PC-9 (cell line): ENCODE results near the gene SOX15. TPM values are rescaled to one million over a fixed set of nuclear protein-coding genes. Genes with fewer than 3 reads are reported as not detected.
A peak's percentile ranks its signal among the peaks of the same experiment; 100 is the strongest.
"Not testable (repeated sequence)": the region's sequence is repeated elsewhere in the genome, so short reads cannot be mapped to it uniquely, and the experiment has no call there.

ENCODE experiments used
- BruUV-seq: library from RNA; stranded (reverse); fragments of 400-500 nt; replicated peaks from 2 replicates; lab custom pipeline; 2021; lab: Mats Ljungman, UMichigan
- CTCF ChIA-PET: fragments of 300-600 bp; sonication (Branson Sonifier 250); formaldehyde crosslinking; loops from one replicate; lab custom pipeline; 2022; ENCODE audit warnings: antibody characterized with exemption; lab: Charles Lee
- POLR2A ChIA-PET: fragments of 300-600 bp; sonication (Branson Sonifier 250); formaldehyde crosslinking; loops from one replicate; lab custom pipeline; 2022; ENCODE audit warnings: antibody characterized with exemption; ENCODE audit not compliant: unreplicated experiment; lab: Charles Lee
- DNase-seq, 2 experiments: peaks; one replicate each; pipeline versions ENCODE4 v3.0.0 to v3.0.0-alpha.2; 2015 to 2022; ENCODE audit warnings: mixed read lengths in 1 of 2
- H2AFZ ChIP-seq: fragments of 200-600 bp; sonication (generic); 2 replicates; pipeline ENCODE4 v1.8.1; 2017; ENCODE audit warnings: antibody characterized with exemption
- H3F3A ChIP-seq: fragments of 200-600 bp; sonication (generic); 2 replicates; pipeline ENCODE4 v1.8.1; 2017; ENCODE audit warnings: antibody characterized with exemption, mild to moderate bottlenecking, low read depth; ENCODE audit not compliant: insufficient read depth
- H3K27ac ChIP-seq: fragments of 200-600 bp; sonication (generic); 2 replicates; pipeline ENCODE4 v1.6.1; 2016; ENCODE audit warnings: mixed run types
- H3K27me3 ChIP-seq: fragments of 200-600 bp; sonication (generic); 2 replicates; pipeline ENCODE4 v1.6.1; 2016; ENCODE audit warnings: low read depth, mixed run types; ENCODE audit not compliant: insufficient read depth
- H3K36me3 ChIP-seq: fragments of 200-600 bp; sonication (generic); 2 replicates; pipeline ENCODE4 v1.6.1; 2016; ENCODE audit warnings: low read depth, mixed run types
- H3K4me1 ChIP-seq: fragments of 200-600 bp; sonication (generic); replicated peaks from 2 replicates; pipeline ENCODE4 v1.6.1; 2016; ENCODE audit warnings: mixed run types; ENCODE audit not compliant: insufficient read depth
- H3K4me2 ChIP-seq: fragments of 200-600 bp; sonication (generic); 2 replicates; pipeline ENCODE4 v1.6.1; 2017; ENCODE audit warnings: mixed run types
- H3K4me3 ChIP-seq: fragments of 200-600 bp; sonication (generic); 2 replicates; pipeline ENCODE4 v1.6.1; 2016; ENCODE audit warnings: mixed run types
- H3K79me2 ChIP-seq: fragments of 200-600 bp; sonication (generic); 2 replicates; pipeline ENCODE4 v1.6.1; 2017; ENCODE audit warnings: low read depth, mixed run types
- H3K9me2 ChIP-seq: fragments of 200-600 bp; sonication (generic); 2 replicates; pipeline ENCODE4 v1.8.1; 2017; ENCODE audit warnings: mild to moderate bottlenecking; ENCODE audit not compliant: insufficient read depth
- H3K9me3 ChIP-seq: fragments of 200-600 bp; sonication (generic); 2 replicates; pipeline ENCODE4 v1.8.1; 2016; ENCODE audit warnings: low read depth; ENCODE audit not compliant: insufficient read depth
- H4K20me1 ChIP-seq: fragments of 200-600 bp; sonication (generic); 2 replicates; pipeline ENCODE4 v1.8.1; 2017; ENCODE audit not compliant: insufficient read depth
- EZH2 ChIP-seq: fragments of 200-600 bp; sonication (generic); IDR thresholded peaks from 2 replicates; pipeline ENCODE4 v1.8.0; 2017; ENCODE audit warnings: antibody characterized with exemption, low read depth
- intact Hi-C: fragments of 100-400 bp; cut with micrococcal nuclease; formaldehyde crosslinking; loops from one replicate; pipeline ENCODE4 v1.10.0; 2022; ENCODE audit not compliant: unreplicated experiment
- total RNA-seq: library from RNA; stranded (reverse); gene quantifications from 2 replicates; pipeline ENCODE4 v1.2.3, GENCODE V29; 2021
- TF ChIP-seq, protein P1 (sequence below): fragments of 200-600 bp; sonication (generic); conservative IDR thresholded peaks from 2 replicates; pipeline ENCODE4 v1.6.1; 2017; ENCODE audit warnings: mixed run types, antibody characterized with exemption, mild to moderate bottlenecking, moderate library complexity

The SOX15 gene
- total RNA-seq, 1 experiment from 2014 or later = 124 TPM

DNA sequence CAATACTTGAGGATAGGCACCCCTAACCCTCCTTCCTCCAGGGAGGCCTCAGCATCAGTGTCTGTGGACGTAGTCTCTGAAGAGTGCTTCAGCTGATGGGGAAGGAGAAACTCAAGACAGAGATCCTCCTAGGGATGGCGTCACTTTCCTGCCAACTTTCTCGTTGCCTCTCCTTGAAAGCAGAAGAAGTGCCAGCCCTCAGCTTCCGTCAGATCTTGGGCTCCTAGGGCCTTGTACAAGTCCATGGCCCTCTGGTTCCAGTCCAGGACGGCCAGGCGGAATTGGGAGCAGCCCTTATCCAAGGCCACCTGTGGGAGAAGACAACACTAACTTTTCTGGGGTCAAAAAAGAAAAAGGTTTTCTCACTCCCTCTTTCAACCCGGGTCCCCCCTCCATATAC lies 36.4 kb upstream of the SOX15 start:
- H3K4me1 ChIP-seq = peaks cover 4% of the 10 kb centered on the region; the same call in 1 of the 2 replicates
- TF ChIP-seq, protein P1, sequence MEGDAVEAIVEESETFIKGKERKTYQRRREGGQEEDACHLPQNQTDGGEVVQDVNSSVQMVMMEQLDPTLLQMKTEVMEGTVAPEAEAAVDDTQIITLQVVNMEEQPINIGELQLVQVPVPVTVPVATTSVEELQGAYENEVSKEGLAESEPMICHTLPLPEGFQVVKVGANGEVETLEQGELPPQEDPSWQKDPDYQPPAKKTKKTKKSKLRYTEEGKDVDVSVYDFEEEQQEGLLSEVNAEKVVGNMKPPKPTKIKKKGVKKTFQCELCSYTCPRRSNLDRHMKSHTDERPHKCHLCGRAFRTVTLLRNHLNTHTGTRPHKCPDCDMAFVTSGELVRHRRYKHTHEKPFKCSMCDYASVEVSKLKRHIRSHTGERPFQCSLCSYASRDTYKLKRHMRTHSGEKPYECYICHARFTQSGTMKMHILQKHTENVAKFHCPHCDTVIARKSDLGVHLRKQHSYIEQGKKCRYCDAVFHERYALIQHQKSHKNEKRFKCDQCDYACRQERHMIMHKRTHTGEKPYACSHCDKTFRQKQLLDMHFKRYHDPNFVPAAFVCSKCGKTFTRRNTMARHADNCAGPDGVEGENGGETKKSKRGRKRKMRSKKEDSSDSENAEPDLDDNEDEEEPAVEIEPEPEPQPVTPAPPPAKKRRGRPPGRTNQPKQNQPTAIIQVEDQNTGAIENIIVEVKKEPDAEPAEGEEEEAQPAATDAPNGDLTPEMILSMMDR = no peak
- no peak for TF ChIP-seq EZH2
- H3F3A ChIP-seq = no peaks in the 10 kb centered on the region
- no peak overlapping the region for H3K27ac ChIP-seq
- H3K4me2 ChIP-seq = peak overlapping the region; percentile 81
- H3K36me3 ChIP-seq = no peaks in the 10 kb centered on the region
- no peak for DNase-seq
- POLR2A ChIA-PET = no interaction called here
- BruUV-seq = no TSS peak
- no peak overlapping the region for H3K4me3 ChIP-seq
- CTCF ChIA-PET = no interaction called here
- no peaks in the 10 kb centered on the region for H4K20me1 ChIP-seq
- H3K9me2 ChIP-seq = no peaks in the 10 kb centered on the region
- H3K79me2 ChIP-seq = no peaks in the 10 kb centered on the region
- H3K9me3 ChIP-seq = no peaks in the 10 kb centered on the region
- H3K27me3 ChIP-seq = no peaks in the 10 kb centered on the region
- no peak overlapping the region for H2AFZ ChIP-seq
- intact Hi-C loops = no loop called here

DNA sequence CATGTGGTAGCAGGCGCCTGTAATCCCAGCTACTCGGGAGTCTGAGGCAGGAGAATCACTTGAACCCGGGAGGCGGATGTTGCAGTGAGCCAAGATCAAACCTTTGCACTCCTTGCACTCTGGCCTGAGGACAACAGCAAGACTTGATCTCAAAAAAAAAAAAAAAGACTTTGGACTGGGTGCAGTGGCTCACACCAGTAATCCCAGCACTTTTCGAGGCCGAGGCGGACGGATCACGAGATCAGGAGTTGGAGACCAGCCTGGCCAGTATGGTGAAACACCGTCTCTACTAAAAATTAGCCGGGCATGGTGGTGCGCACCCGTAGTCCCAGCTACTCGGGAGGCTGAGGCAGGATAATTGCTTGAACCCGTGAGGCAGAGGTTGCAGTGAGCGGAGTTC lies 35.9 kb upstream of the SOX15 start:
- H3K9me3 ChIP-seq, H2AFZ ChIP-seq, H3K9me2 ChIP-seq, CTCF ChIA-PET, BruUV-seq, H3K36me3 ChIP-seq, POLR2A ChIA-PET, H4K20me1 ChIP-seq, H3K79me2 ChIP-seq, H3K4me2 ChIP-seq, H3K4me1 ChIP-seq, DNase-seq, H3K27ac ChIP-seq, intact Hi-C loops, H3K27me3 ChIP-seq, H3K4me3 ChIP-seq, H3F3A ChIP-seq: not testable (repeated sequence)

DNA sequence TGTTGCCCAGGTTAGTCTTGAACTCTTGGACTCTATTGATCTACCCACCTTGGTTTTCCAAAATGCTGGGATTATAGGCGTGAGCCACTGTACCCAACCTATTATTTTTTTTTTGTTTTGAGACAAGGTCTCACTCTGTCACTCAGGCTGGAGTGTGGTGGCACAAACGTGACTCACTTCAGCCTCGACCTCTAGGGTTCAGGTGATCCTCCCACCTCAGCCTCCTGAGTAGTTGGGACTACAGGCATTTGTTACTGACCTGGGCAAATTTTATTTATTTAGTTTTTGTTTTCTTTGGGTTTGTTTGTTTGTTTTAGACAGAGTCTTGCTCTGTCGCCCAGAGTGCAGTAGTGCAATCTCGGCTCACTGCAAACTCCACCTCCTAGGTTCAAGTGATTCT lies 33.8 kb upstream of the SOX15 start:
- Histone ChIP-seq H3K9me2 (no peaks in the 10 kb centered on the region), H3K4me3 (no peak overlapping the region), H3K4me2 (no peak overlapping the region), H3K27me3 (no peaks in the 10 kb centered on the region), H3K27ac (no peak overlapping the region), H3K79me2 (no peaks in the 10 kb centered on the region), H2AFZ (no peak overlapping the region), H3K36me3 (no peaks in the 10 kb centered on the region), H4K20me1 (no peaks in the 10 kb centered on the region), H3F3A (no peaks in the 10 kb centered on the region), H3K9me3 (no peaks in the 10 kb centered on the region), H3K4me1 (peaks cover 4% of the 10 kb centered on the region; the same call in 1 of the 2 replicates)
- intact Hi-C loops = no loop called here
- POLR2A ChIA-PET = interaction anchor here (0.6 to 0.7 kb wide), 2 partner anchors 9 to 35 kb away, joined by 4 to 5 read pairs; no protein-coding TSS in a partner anchor
- CTCF ChIA-PET = no interaction called here
- no peak for TF ChIP-seq EZH2
- TF ChIP-seq, protein P1 = no peak
- no peak for DNase-seq
- no TSS peak for BruUV-seq

DNA sequence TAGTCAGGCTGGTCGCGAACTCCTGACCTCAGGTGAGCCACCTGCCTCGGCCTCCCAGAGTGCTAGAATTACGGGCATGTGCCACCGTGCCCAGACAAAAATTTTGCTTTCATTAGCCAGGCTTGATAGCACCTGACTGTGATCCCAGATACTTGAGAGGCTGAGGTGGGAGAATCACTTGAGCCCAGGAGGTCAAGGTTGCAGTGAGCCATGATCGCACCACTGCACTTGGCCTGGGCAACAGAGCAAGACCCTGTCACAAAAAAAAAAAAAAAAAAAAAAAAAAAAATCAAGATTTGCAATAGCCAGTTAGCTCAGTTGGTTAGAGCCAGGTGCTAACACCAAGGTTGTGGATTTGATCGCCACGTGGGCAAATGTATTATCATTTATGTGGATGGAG lies 30.9 kb upstream of the SOX15 start:
- no peaks in the 10 kb centered on the region for H3K79me2 ChIP-seq
- H3K9me2 ChIP-seq = no peaks in the 10 kb centered on the region
- no peaks in the 10 kb centered on the region for H3F3A ChIP-seq
- no peak overlapping the region for H3K4me3 ChIP-seq
- no peak overlapping the region for H3K4me2 ChIP-seq
- H3K9me3 ChIP-seq = no peaks in the 10 kb centered on the region
- BruUV-seq = no TSS peak
- CTCF ChIA-PET = interaction anchor here (0.6 kb wide), 1 partner anchor 39 kb away, joined by 3 read pairs; no protein-coding TSS in a partner anchor
- H3K27ac ChIP-seq = no peak overlapping the region
- POLR2A ChIA-PET = interaction anchor here (0.6 kb wide), 1 partner anchor 145 kb away, joined by 11 read pairs; no protein-coding TSS in a partner anchor
- no peaks in the 10 kb centered on the region for H3K4me1 ChIP-seq
- H4K20me1 ChIP-seq = no peaks in the 10 kb centered on the region
- H3K36me3 ChIP-seq = no peaks in the 10 kb centered on the region
- DNase-seq = no peak
- H2AFZ ChIP-seq = no peak overlapping the region
- H3K27me3 ChIP-seq = no peaks in the 10 kb centered on the region
- intact Hi-C loops = no loop called here
- TF ChIP-seq, protein P1 = no peak
- TF ChIP-seq EZH2 = no peak
